GM12872 (cell line): Measurements from ENCODE around the gene RNF180.
A peak's percentile ranks its signal among the peaks of the same experiment; 100 is the strongest.

Experiments used
- TF ChIP-seq, protein P1 (sequence below): IDR thresholded peaks from 3 replicates; pipeline ENCODE4 v1.5.1; 2011; ENCODE audit warnings: low read depth, mild to moderate bottlenecking, low read length, moderate library complexity; ENCODE audit not compliant: insufficient read depth

The RNF180 gene

DNA sequence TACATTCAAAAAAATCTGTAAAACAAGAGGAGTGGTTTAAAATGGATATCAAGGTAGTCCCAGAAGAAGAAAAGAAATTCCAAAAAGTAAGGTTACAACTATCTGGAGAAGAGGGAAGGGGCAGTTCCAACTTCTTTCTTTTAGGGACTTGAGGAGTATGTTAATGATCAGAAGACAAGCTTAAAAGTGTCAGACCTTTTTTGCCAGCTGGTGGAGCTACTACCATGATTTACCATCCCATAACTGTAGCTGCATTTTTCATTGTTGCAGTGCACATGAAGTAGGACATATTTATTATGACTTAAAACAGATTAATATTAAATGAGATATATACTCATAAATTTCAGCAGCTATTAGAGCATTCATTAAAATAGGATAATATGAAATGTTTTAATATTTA lies 181.7 kb downstream of the RNF180 start:
- TF ChIP-seq, protein P1, sequence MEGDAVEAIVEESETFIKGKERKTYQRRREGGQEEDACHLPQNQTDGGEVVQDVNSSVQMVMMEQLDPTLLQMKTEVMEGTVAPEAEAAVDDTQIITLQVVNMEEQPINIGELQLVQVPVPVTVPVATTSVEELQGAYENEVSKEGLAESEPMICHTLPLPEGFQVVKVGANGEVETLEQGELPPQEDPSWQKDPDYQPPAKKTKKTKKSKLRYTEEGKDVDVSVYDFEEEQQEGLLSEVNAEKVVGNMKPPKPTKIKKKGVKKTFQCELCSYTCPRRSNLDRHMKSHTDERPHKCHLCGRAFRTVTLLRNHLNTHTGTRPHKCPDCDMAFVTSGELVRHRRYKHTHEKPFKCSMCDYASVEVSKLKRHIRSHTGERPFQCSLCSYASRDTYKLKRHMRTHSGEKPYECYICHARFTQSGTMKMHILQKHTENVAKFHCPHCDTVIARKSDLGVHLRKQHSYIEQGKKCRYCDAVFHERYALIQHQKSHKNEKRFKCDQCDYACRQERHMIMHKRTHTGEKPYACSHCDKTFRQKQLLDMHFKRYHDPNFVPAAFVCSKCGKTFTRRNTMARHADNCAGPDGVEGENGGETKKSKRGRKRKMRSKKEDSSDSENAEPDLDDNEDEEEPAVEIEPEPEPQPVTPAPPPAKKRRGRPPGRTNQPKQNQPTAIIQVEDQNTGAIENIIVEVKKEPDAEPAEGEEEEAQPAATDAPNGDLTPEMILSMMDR, result no peak

DNA sequence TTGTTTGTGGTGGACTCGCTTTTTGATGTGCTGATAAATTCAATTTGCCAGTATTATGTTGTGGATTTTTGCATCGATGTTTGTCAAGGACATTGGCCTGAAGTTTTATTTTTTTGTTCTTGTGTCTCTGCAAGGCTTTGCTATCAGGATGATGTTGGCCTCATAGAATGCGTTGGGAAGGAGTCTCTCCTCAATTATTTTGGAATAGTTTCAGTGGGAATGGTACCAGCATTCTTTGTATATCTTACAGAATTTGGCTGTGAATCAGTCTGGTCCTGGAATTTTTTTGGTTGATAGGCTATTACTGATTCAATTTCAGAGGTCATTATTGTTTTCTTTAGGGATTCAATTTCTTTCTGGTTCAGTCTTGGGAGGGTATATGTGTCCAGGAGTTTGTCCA lies 198.8 kb downstream of the RNF180 start:
- TF ChIP-seq, protein P1, result no peak

DNA sequence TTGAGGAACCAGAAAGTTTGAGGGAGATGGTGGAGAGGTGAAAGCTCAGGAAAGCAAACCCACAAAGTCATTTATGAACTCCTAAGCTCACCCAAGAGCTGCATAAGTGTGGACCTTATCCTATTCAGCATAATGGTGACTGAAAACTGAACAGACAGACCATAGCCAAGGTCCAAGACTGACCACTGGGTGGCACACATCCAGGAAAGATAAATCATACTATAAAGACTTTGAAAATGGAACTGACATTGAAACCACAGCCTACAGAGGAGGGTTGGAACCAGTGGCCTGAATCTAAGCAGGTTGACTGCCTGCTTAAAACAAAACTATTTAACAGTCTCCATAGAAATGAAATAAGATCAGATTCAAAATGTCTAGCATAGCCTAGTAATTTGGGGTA lies 219.1 kb downstream of the RNF180 start:
- TF ChIP-seq, protein P1, result peak; percentile 46

DNA sequence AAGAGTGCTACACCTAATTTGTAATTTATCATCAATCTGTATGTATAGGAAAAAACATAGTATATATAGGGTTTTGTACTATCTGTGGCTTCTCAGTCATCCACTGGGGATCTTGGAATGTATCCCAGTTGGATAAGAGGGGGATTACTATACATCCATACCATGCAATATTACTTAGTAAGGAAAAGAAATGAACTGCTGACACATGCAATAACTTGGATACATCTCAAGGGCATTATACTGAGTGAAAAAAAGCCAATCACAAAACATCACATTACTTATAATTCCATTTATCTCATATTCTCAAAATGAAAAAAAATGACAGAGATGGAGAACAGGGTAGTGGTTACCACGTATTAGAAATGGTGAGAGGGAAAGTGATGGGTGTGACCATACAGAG lies 231.9 kb downstream of the RNF180 start:
- TF ChIP-seq, protein P1, result no peak

DNA sequence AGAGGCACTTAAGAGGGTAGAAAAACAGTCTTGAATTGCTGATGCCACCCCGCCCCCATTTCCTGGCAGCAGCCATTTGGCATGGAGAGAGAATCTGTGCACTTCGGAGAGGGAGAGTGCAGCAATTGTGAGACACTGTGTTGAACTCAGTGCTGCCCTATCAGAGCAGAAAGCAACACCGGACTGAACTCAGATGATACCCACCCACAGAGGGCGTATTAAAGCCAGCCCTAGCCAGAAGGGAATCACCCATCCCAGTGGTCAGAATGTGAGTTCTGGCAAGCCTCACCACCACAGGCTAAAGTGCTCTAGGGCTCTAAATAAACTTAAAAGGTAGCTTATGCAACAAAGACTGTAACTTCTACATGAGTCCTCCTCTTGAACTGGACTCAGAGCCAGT lies 251.7 kb downstream of the RNF180 start:
- TF ChIP-seq, protein P1, result no peak

DNA sequence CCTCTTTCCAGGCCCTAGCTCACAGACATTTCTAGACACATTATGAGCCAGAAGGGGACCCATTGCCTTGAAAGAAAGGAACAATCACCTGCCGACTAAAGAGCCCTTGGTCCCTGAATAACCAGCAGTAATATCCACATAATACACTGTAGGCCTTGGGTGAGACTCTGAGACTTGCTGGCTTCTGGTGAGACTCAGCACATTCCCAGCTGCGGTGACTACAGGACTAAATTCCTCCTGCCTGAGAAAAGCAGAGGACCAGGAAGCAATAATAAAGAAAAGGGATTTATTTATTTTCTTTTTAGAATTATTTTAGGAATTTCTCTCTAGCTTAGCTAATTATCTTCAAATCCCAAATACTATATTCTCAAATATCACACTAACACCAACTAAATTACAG lies 252.4 kb downstream of the RNF180 start:
- TF ChIP-seq, protein P1, result no peak
